HG02981 (cell line): Measurements from ENCODE around the gene WNT8B.

Experiments used
- ATAC-seq: cut with Tn5 transposase; IDR thresholded peaks from one replicate; pipeline ENCODE4 v1.9.1; 2021; ENCODE audit warnings: mild to moderate bottlenecking, moderate library complexity; ENCODE audit not compliant: unreplicated experiment

Gene WNT8B

DNA sequence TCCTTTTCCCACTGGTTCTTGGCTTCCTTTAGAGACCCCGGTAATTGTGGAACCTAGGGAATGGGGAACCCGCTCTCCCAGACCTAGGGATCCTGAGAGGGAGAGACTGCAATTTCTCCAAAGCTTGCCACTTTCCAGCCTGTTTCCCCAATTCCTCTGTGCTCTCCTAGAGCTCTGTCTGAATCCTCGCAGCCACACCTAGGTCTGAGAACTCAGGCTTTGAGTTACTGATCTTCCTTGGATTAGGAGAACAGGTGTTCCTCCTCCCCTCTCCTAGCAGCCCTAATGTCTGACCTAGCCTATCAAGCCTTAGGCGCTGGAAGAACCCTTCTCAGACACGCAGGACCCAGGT lies 20.0 kb downstream of the WNT8B start:
- no peak for ATAC-seq

- ATAC-seq: no peak
Observed at GRCh38 chr10:100483876-100484666, 21.3 kb downstream of the WNT8B start.

- ATAC-seq: no peak
Observed at GRCh38 chr10:100485366-100485765, 22.6 kb downstream of the WNT8B start.

GRCh38 chr10:100485801-100486495 lies 23.1 kb downstream of the WNT8B start:
- no peak for ATAC-seq

GRCh38 chr10:100487529-100487928 lies 24.7 kb downstream of the WNT8B start:
- ATAC-seq: no peak

DNA sequence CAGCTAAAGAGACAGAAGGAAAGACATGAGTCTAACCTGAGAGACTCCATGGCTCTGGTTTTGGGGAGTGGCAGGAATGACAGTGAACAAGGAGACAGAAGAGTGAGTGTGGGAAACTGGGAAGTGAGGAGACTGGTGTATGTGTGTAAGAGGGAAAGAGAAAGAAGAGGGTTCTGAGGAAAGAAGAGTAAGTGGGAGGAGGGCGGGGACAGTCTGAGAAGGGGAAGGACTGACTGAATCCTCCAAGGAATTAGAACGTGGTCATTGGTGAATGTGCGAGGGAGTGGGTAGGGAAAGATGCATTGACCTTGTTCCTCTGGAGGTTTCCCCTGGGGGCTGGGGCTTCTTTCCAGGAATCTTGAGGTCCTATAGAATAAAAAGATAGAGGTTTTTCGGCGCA lies 26.6 kb downstream of the WNT8B start:
- no peak for ATAC-seq

DNA sequence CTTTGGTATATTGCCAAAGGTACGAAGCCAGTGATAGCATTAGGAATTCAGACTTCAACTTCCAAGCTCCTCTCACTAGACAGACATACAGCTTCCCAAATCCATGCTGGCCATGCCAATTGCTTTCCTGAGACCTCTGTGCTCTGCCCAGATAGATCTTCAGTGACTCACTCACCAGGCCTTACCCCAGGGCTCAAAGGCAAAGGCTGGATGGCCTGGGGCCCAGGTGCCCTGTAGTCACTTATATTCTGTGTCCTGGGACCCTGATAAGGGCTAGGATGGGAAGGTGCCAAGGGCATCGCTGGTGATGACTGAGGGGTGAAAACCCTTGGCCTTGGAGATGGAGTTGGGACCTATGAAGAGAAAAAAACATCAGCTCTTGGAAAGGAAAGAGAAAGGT lies 27.7 kb downstream of the WNT8B start:
- ATAC-seq: no peak

DNA sequence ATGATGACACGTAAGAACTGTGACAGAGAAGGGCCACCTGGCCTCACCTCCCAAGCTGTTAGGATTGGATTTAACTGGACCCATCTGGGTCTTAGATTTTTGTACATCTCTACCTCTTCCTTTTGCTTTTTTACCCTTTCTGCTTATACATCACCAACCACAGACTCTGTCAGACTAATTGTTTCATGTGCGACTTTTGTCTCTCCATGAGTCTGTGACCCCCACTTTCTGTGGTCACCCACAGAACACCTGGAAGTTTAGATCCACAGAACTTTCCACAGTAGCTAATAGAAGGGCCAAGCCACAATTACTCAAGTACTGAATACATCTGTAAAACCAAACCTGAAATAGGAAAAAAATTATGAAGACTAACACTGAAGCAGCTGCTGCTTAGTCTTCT lies 33.8 kb downstream of the WNT8B start:
- no peak for ATAC-seq

- no peak for ATAC-seq
Observed at GRCh38 chr10:100498059-100498458, 35.2 kb downstream of the WNT8B start.

GRCh38 chr10:100501423-100501822 lies 38.6 kb downstream of the WNT8B start:
- ATAC-seq: no peak

DNA sequence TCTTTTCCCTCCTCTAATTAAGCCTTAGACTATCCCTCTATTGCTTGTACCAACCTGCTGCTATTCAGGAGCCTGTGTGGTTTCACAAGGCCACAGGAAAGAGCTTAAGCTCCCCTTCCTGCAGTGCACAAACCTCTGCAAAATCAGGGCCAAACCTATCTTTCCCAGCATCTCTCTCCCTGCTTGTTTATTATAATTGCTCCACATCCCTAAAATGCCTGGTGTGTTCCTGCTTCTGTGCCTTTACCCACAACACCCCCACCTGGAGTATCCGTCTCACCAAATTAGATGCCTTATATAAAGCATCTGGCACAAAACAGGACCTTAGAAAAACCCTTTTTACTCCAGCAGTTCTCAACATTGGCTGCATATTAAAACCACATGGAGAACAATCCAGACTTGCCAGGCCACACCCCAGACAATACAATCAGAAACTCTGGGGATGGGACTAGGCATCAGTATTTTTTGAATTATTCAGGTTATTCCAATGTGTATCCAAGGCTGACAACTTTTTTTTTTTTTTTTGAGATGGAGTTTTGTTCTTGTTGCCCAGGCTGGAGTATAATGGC lies 40.2 kb downstream of the WNT8B start:
- no peak for ATAC-seq

DNA sequence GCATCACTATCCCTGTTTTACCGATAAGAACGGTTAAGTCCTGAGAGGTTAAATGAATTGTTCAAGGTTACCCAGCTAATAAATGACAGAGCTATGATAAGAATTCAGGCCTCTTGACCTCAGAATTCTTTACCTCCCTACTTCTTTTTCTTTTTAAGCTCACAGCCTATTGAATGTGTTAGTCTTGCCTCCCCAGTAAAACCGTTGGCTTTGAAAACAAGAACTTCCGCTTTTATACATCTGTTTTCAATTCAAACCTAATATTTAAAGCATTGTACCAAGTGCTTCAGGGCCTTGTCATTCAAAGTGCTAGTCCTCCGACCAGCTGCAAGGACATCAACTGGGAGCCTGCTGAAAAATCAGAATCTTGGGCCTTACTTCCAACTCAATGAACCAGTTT lies 41.3 kb downstream of the WNT8B start:
- ATAC-seq: no peak

DNA sequence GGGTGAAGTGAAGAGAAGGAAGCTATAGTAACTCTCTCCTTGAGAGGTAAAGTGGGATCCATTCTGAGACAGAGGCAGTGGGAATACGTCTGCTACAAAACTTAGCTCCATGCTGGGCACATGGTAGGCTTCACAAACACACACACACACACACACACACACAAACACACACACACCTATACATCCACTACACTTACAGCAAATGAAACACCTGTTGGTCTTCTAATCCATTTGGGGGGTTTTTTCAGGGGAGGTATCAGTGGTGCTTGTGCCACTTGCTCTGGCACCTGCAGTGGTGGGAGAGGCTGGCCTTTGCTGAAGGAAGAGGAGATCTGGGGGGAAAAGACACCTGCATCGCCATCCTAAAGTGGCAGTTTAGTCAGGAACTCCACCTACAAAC lies 42.4 kb downstream of the WNT8B start:
- no peak for ATAC-seq

DNA sequence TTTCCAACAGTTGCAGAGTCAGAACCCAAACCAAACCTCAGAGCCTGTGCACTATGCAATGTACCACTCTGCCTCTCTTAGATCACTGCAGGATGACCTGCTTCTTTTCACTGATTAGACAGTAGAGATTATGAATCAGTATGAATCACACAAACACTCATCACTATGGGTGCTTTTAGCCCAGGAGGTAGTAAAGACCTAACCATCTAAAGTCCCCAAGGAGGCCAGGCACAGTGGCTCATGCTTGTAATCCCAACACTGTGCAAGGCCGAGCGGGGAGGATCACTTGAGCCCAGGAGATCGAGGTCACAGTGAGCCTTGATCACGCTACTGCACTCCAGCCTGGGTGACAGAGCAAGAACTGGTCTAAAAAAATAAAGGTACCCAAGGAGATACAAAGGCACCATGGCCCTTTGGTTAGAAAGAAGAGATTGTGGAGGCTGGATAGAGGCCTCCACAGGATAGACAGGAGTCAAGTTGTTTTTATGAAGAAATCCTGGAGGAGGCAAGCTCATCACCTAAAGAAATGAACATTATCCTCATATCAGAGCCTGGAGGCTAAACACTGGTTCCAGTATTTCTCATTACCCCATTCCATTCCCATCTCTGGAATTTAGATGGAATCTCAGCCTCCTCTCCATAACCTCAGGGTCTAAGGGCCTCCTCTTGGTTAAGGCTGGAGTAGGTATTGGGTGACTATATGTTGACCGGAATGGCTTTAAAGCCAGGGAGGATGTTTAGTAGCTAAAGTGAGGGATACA lies 44.0 kb downstream of the WNT8B start:
- no peak for ATAC-seq

DNA sequence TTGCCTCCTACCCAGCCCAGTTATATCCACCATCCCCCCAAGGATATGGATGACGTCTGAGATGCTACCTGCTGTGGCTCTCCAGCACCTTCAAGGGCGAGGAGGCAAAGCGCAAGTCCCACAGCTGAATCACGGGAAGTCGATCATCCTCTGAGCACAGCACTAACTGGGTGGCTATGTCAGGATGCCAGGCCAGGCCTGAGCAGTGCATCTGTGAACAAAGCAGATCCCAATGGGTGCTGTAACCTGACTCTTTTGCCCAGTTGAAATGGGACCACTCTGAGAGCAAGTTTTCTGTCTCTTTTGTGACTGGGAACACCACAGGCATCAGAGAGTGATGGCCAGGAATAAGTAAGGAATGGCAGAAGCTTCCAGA lies 44.5 kb downstream of the WNT8B start:
- ATAC-seq: no peak

DNA sequence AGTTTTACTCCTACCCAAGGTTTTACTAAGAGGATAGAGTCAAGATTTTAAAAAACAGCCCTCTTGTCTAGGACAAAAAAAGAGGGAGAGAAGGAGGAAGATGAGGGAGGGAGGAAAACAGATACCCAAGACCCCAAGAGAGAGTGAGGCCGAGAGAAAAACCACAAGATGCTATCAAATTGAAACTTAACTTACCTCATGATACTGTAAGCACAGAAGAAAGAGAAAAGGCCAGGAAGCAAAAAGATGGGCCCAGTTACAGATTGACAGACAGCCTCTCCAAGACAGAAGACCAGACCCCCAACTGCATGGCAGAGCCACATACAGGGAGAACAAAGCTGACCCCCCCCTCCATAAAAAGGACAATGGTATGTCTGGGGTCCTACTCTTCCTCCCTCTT lies 45.5 kb downstream of the WNT8B start:
- ATAC-seq: no peak

DNA sequence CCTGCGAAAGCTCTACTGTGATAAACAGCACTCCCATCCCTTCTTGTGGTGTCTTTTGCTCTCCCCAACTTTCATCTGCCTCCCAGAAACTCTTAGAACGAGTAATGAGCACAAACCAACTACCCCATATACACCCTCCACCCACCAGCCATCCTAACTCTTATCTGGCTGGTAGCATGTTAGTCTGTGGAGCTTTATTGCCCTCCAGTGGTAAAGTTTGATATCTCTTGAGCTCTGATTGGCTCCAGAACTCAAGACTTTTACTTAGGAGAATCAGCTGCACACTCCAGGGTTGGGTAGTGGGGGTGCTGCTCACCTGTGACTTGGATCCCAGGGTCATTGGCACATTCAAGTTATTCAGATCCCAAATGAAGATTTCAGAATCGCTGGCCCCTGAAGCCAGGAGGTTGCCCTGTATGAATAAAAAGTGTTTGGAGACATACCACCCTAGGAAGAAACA lies 45.9 kb downstream of the WNT8B start:
- ATAC-seq: no peak

DNA sequence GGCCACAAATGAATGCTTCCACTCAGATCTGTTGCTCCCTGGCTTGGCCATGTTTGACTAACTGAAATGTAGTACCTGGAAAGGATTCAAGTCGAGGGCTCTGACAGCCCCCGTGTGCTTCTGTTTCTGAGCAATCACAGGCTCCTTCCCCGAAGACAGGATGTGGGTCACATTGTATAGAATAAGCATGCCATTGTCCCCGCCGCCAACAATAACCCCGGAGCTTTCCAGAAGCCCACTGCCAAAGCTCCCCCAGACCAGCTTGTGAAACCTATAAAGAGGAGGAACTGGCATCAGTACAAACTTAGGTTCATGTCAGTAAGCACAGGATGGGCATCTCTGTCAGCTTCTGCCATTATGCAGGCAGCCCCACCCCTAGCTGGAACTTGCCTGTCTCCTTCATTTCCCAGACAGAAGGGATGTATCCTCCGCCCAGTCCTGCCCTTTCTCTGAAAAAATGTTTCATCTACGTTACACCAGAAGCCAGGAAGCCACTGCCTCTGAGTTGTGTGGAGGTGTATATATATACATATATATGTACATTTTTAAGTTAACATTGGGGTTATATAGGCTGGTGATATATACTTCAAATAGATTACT lies 46.5 kb downstream of the WNT8B start:
- ATAC-seq: no peak

GRCh38 chr10:100510533-100511308 lies 47.9 kb downstream of the WNT8B start:
- ATAC-seq: no peak

- no peak for ATAC-seq
Observed at GRCh38 chr10:100515612-100516011, 52.8 kb downstream of the WNT8B start.
